ENCODE results near the gene TRAPPC4. TPM values are rescaled to one million over a fixed set of nuclear protein-coding genes. Genes with fewer than 3 reads are reported as not detected.
"Not testable (repeated sequence)": the region's sequence is repeated elsewhere in the genome, so short reads cannot be mapped to it uniquely, and the experiment has no call there.

The TRAPPC4 gene
- total and polyA plus RNA-seq, 4 donors: 43.0 to 71.4 (median 54.5) TPM

DNA sequence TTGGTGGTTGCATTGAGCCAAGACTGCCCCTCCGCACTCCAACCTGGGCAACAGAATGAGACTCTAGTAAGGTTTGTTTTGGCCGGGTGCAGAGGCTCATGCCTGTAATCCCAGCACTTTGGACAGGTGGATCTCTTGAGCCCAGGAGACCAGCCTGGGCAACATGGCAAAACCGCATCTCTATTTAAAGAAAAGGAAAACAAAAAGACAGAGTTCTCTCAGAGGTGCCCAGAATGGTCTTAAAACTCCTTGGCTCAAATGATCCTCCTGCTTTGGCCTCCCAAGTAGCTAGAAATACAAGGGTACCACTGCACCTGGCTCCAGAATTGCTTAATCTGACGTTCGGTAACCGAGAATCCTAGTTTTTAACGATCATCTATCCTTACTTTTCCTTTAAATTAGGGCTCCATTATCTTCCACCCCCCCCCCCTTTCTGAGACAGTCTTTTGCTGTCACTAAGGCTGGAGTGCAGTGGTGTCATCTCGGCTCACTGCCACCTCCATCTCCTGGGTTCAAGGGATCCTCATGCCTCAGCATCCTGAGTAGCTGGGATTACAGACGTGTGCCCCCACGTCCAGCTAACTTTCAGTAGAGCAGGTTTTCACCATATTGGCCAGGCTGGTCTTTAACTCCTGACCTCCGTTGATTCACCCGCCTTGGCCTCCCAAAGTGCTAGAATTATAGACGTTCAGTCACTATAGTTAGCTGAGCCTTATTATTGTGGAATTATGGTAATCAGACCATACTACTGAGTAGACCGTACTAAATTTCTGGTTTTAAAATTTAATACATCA is 2.2 kb upstream of the TRAPPC4 start:
- WGBS, 2 donors: 80 to 84% methylated on average over 14 of the region's 14 CpGs
- H3K36me3 ChIP-seq (ENCODE audit: control insufficient read depth in 4 of 4, insufficient read depth in 4 of 4, low read length in 4 of 4): peaks cover 7 to 50% (median 31%) of the 10 kb centered on the region in 4 donors
- DNase-seq: no peak
- peaks cover 5 to 19% (median 9%) of the 10 kb centered on the region in 5 donors for H3K4me1 ChIP-seq (ENCODE audit: control insufficient read depth in 5 of 5, insufficient read depth in 5 of 5, low read length in 5 of 5)
- no peaks in the 10 kb centered on the region for H3K27me3 ChIP-seq (ENCODE audit: control insufficient read depth in 3 of 3, insufficient read depth in 3 of 3, low read length in 2 of 3)
- no peak overlapping the region for H3K4me3 ChIP-seq
- H3K9me3 ChIP-seq (ENCODE audit: control insufficient read depth in 4 of 4, insufficient read depth in 3 of 4, low read length in 3 of 4): no peaks in the 10 kb centered on the region
- H3K27ac ChIP-seq (ENCODE audit: low read depth in 1 of 2, low read length in 1 of 2): no peak overlapping the region
- no peak for ATAC-seq (ENCODE audit: insufficient read depth, low FRiP score)
- TF ChIP-seq, protein P1, sequence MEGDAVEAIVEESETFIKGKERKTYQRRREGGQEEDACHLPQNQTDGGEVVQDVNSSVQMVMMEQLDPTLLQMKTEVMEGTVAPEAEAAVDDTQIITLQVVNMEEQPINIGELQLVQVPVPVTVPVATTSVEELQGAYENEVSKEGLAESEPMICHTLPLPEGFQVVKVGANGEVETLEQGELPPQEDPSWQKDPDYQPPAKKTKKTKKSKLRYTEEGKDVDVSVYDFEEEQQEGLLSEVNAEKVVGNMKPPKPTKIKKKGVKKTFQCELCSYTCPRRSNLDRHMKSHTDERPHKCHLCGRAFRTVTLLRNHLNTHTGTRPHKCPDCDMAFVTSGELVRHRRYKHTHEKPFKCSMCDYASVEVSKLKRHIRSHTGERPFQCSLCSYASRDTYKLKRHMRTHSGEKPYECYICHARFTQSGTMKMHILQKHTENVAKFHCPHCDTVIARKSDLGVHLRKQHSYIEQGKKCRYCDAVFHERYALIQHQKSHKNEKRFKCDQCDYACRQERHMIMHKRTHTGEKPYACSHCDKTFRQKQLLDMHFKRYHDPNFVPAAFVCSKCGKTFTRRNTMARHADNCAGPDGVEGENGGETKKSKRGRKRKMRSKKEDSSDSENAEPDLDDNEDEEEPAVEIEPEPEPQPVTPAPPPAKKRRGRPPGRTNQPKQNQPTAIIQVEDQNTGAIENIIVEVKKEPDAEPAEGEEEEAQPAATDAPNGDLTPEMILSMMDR (IDR thresholded peaks at IDR 0.05; ENCODE audit: control extremely low read depth, extremely low read depth): no peak
- no peak overlapping the region for H3K9ac ChIP-seq (ENCODE audit: insufficient read depth in 1 of 2, low read length in 2 of 2)

DNA sequence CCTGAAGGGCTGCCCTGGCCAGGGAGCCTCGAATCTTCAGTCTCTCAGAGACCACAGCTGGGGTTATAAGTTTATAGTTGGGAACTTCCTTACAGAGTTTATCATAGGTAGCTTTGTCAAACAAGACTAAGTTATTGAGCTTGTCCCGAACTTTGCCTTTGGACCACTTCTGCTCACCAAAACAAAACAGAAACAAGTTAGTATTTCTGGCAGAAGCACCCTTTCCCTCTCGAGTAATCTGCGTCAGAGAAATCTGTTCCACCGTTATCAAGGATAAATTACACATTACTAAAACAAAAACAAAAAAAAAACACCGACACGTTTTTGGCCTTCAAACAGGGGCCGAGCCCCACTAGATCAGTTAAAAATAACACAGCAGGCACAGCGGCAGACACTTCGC is 1.2 kb upstream of the TRAPPC4 start:
- WGBS, 2 donors: 1 to 2% methylated on average over 10 of the region's 10 CpGs
- not testable (repeated sequence) for ATAC-seq (ENCODE audit: insufficient read depth, low FRiP score); H3K9me3 ChIP-seq (ENCODE audit: control insufficient read depth in 4 of 4, insufficient read depth in 3 of 4, low read length in 3 of 4); DNase-seq; H3K27me3 ChIP-seq (ENCODE audit: control insufficient read depth in 3 of 3, insufficient read depth in 3 of 3, low read length in 2 of 3)
- Histone ChIP-seq H3K4me1 (ENCODE audit: control insufficient read depth in 5 of 5, insufficient read depth in 5 of 5, low read length in 5 of 5) (peaks cover 5 to 19% (median 9%) of the 10 kb centered on the region in 5 donors), H3K4me3 (peak overlapping the region; percentile 86), H3K9ac (ENCODE audit: insufficient read depth in 1 of 2, low read length in 2 of 2) (peak overlapping the region; percentile 74 to 90), H3K36me3 (ENCODE audit: control insufficient read depth in 4 of 4, insufficient read depth in 4 of 4, low read length in 4 of 4) (peaks cover 13 to 54% (median 27%) of the 10 kb centered on the region in 4 donors), H3K27ac (ENCODE audit: low read depth in 1 of 2, low read length in 1 of 2) (peak overlapping the region in 1 of 2 donors; percentile 76)

DNA sequence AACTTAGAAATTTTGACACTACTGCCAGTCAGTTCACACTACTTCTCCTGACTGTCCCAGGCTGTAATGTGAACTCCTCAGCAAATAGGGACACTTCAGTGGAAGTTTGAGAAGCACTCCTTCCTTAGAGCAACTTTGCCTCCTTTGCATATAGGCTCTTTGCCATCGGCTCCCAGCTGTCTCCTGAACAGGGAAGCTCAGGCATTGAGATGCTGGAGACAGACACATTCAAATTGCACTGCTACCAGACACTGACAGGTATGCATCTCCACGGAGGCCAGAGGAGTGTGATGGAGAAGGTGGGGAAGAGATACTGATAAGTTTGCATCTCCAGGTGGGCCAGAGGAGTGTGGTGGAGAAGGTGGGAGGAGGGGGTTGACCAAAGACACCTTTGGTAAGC is 1.4 kb downstream of the TRAPPC4 start:
- TF ChIP-seq, protein P1 (IDR thresholded peaks at IDR 0.05; ENCODE audit: control extremely low read depth, extremely low read depth): no peak
- H3K9ac ChIP-seq (ENCODE audit: insufficient read depth in 1 of 2, low read length in 2 of 2): no peak overlapping the region
- WGBS, 2 donors: 42 to 65% methylated on average over 2 of the region's 2 CpGs
- no peak overlapping the region for H3K27ac ChIP-seq (ENCODE audit: low read depth in 1 of 2, low read length in 1 of 2)
- H3K4me3 ChIP-seq: no peak overlapping the region
- peaks cover 5 to 32% (median 13%) of the 10 kb centered on the region in 5 donors for H3K4me1 ChIP-seq (ENCODE audit: control insufficient read depth in 5 of 5, insufficient read depth in 5 of 5, low read length in 5 of 5)
- ATAC-seq (ENCODE audit: insufficient read depth, low FRiP score): no peak
- H3K9me3 ChIP-seq (ENCODE audit: control insufficient read depth in 4 of 4, insufficient read depth in 3 of 4, low read length in 3 of 4): no peaks in the 10 kb centered on the region
- no peaks in the 10 kb centered on the region for H3K27me3 ChIP-seq (ENCODE audit: control insufficient read depth in 3 of 3, insufficient read depth in 3 of 3, low read length in 2 of 3)
- no peak for DNase-seq
- H3K36me3 ChIP-seq (ENCODE audit: control insufficient read depth in 4 of 4, insufficient read depth in 4 of 4, low read length in 4 of 4): peaks cover 10 to 37% (median 26%) of the 10 kb centered on the region in 4 donors

DNA sequence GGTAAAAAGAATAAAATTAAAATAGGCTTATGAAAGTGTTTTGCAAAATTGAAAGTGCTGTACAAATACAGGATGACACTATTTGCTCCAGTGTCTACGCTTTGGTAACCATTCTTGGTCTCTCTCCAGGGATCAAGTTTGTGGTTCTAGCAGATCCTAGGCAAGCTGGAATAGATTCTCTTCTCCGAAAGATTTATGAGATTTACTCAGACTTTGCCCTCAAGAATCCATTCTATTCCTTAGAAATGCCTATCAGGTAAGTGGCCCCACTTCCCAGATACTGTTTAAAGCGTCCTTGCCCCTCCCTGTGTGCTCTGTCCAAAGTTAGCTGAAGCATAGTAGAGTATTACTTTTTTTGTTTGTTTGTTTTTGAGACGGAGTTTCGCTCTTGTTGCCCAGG is 3.1 kb downstream of the TRAPPC4 start:
- no peaks in the 10 kb centered on the region for H3K27me3 ChIP-seq (ENCODE audit: control insufficient read depth in 3 of 3, insufficient read depth in 3 of 3, low read length in 2 of 3)
- DNase-seq (no peak), ATAC-seq (ENCODE audit: insufficient read depth, low FRiP score) (no peak)
- 89 to 91% methylated on average over 5 of the region's 5 CpGs for WGBS, 2 donors
- TF ChIP-seq, protein P1 (IDR thresholded peaks at IDR 0.05; ENCODE audit: control extremely low read depth, extremely low read depth): no peak
- H3K9ac ChIP-seq (ENCODE audit: insufficient read depth in 1 of 2, low read length in 2 of 2): no peak overlapping the region
- H3K4me3 ChIP-seq: no peak overlapping the region
- peaks cover 1 to 28% (median 10%) of the 10 kb centered on the region in 5 donors for H3K4me1 ChIP-seq (ENCODE audit: control insufficient read depth in 5 of 5, insufficient read depth in 5 of 5, low read length in 5 of 5)
- no peak overlapping the region for H3K27ac ChIP-seq (ENCODE audit: low read depth in 1 of 2, low read length in 1 of 2)
- H3K36me3 ChIP-seq (ENCODE audit: control insufficient read depth in 4 of 4, insufficient read depth in 4 of 4, low read length in 4 of 4): peaks cover 10 to 26% (median 17%) of the 10 kb centered on the region in 4 donors
- H3K9me3 ChIP-seq (ENCODE audit: control insufficient read depth in 4 of 4, insufficient read depth in 3 of 4, low read length in 3 of 4): no peaks in the 10 kb centered on the region
